Effector CD4-positive, alpha-beta T cell (primary cell): ENCODE data around the gene FAF2.
"Not testable (repeated sequence)": the region's sequence is repeated elsewhere in the genome, so short reads cannot be mapped to it uniquely, and the experiment has no call there.

Experiments
- DNase-seq: peaks from one replicate; pipeline ENCODE4 v3.0.0-alpha.2; 2020

Gene FAF2

DNA sequence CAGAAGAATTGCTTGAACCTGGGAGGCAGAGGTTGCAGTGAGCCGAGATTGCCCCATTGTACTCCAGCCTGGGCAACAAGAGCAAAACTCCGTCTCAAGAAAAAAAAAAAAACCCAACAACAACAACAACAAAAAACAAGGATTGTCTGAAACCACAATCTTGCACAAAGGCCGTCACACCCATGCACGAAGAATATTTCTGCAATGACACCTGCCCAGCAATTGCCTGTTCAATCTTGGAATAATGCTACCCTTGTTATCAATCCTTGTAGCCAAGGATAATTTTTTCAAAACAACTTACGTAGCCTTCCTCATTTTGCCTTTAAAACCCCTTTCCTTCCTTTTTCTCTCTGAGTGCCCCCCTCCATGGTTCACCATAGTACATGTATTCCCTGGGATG is 28.1 kb upstream of the FAF2 start:
- DNase-seq, result no peak

DNA sequence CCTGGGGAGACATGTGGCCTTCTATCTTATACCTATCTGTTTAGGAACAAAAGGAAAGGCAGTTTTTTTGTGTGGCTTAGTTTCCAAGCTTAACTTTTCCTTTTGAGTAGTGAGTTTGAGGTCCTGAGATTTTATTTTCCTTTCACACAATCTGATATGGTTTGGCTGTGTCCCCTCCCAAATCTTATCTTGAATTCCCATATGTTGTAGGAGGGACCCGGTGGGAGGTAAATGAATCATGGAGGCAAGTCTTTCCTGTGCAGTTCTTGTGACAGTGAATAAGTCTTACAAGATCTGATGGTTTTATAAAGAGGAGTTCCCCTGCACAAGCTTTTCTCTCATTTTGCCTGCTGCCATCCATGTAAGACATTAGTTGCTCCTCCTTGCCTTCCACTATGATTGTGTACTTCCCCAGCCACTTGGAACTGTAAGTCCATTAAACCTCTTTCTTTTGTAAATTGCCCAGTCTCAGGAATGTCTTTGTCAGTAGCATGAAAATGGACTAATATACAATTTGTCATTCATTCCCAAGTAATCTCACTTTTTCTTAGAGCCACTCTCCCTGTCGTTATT is 27.1 kb upstream of the FAF2 start:
- no peak for DNase-seq

- no peak for DNase-seq
These were observed 24.0 kb upstream of the FAF2 start for GRCh38 chr5:176424181-176424580.

DNA sequence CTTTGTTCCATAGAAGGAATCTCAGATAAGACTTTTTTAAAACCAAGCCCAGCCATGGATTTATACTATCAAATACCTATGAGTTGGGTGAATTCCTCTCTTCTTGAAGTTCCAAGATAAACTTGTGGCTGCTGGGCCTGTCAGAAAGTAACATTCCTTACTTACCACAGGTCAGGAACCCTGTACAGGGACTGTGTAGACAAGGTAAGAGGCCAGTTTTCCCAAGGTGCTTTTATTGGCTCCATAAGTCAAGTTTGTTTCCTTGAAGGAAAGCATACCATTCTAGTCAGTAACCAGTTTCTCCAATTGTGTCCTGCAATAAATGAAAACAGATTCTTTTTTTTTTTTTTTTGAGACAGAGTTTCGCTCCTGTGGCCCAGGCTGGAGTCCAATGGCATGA is 23.0 kb upstream of the FAF2 start:
- DNase-seq, result no peak

GRCh38 chr5:176425791-176426190 is 22.4 kb upstream of the FAF2 start:
- DNase-seq, result no peak

GRCh38 chr5:176426876-176427275 is 21.3 kb upstream of the FAF2 start:
- DNase-seq, result no peak

DNA sequence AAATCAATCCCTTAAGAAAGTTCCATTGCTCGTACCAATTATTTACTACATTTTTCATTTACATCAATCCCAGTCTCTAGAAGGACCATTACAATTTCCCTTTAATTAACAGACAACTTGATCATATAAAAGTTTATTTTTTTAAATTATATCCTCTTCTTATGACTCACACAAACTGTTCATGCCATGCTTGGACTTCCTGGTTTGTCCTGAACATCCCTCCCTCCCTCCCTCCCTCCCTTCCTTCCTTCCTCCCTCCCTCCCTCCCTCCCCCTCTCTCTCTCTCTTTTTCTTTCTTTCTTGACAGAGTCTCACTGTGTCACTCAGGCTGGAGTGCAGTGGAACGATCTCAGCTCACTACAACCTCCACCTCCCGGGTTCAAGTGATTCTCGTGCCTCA is 20.2 kb upstream of the FAF2 start:
- DNase-seq, result no peak

GRCh38 chr5:176429972-176430371 is 18.2 kb upstream of the FAF2 start:
- DNase-seq, result no peak

DNA sequence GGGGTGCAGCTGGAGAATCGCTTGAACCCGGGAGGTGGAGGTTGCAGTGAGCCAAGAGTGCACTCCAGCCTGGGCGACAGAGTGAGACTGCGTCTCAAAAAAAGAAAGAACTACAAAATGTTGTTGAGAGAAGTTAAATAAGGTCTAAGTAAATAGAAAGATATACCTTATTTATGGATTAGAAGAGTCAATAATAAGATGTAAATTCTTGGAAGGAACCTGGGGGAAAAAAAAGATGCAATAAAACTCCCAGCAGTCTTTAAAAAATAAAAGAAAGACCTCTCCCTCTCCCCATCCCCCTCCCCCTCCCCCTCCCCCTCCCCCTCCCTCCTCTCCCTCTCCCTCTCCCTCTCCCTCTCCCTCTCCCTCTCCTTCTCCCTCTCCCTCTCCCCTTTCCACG is 15.5 kb upstream of the FAF2 start:
- DNase-seq, result no peak

DNA sequence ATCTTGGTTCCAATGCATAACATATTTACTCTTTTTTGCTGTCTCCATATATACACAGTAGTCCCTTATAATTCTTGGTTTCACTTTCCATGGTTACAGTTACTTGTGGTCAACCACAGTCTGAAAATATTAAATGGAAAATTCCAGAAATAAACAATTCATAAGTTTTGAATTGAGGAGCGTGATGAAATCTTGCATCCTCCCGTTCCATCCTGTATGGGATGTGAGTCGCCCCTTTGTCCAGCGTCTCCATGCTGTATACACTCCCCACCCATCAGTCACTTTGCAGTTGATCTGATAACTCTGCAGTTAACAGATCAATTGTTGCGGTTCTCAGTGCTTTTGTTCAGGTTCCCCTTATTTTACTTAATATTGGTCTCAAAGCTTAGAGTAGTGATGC is 11.5 kb upstream of the FAF2 start:
- no peak for DNase-seq

DNA sequence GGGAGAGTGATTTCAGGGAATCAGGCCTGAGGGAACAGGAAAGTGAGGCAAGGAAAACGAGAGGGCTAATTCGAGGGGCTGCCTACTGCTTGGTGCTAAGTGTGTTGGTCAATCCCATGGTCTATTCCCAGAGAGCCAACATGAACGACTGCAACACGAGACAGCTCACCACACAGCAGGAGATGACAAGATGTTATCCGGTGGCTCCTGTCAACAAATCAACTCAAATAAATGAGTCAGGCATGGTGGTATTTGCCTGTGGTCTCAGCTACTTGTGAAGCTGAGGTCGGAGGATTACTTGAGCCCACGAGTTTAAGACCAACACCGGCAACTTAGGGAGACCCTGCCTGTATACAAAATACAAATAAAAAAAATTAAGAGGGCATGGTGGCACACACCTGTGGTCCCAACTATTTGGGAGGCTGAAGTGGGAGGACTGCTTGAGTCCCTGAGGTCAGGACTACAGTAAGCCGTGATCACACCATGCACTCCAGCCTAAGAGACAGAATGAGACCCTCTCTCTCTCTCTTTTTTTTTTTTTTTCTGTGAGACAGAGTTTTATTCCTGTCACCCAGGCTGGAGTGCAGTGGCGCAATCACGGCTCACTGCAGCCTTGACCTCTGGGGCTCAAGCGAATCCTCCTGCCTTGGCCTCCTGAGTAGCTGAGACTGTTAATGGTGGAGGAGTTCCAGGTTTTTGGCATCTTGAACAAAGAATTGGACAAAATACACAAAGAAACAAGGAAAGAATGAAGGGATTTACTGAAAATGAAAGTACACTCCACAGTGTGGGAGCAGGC is 9.0 kb upstream of the FAF2 start:
- no peak for DNase-seq

- DNase-seq, result no peak
These were observed 7.1 kb upstream of the FAF2 start for GRCh38 chr5:176440927-176441706.

DNA sequence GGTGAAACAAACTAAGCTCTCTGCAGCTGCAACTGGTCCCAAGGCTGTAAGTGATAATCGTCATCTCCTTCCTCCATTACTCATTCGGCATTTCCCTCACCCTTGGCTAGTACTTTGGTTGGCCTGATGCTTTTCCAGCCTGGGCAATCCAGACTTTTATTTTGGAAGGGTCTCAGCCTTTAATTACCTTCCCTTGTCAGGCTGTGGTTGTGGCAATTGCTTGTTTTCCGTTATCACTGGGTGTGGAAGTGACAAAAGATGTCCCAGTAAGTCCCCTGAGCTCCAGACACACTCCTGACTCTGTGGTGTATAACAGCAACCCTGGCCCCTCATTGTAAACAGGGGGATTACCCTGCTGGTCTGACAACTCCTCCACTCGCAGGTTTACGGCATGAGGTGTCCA is 6.3 kb upstream of the FAF2 start:
- DNase-seq, result no peak

- DNase-seq, result not testable (repeated sequence)
These were observed 5.3 kb upstream of the FAF2 start for GRCh38 chr5:176442911-176443310.

DNA sequence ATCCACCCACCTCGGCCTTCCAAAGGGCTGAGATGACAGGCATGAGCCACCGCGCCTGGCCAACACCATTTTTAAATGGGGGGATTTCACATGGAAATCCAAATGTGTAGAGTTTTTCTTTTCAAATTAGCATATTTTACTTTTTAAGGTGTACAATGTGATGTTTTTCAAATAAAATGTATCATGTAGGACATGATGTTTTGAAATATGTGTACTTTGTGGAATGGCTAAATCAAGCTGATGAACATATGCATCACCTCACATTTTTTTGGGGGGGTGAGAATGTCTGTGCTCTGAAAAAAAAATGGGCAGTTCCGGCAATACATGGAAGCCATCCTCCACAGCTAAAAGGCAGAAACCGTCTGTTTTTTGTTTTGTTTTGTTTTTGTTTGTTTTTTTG is 3.4 kb upstream of the FAF2 start:
- no peak for DNase-seq

- no peak for DNase-seq
These were observed 2.0 kb upstream of the FAF2 start for GRCh38 chr5:176446028-176446665.

- no peak for DNase-seq
These were observed 1.1 kb upstream of the FAF2 start for GRCh38 chr5:176446884-176447590.

- DNase-seq, result no peak
These were observed 601 bp upstream of the FAF2 start for GRCh38 chr5:176447591-176447977.

DNA sequence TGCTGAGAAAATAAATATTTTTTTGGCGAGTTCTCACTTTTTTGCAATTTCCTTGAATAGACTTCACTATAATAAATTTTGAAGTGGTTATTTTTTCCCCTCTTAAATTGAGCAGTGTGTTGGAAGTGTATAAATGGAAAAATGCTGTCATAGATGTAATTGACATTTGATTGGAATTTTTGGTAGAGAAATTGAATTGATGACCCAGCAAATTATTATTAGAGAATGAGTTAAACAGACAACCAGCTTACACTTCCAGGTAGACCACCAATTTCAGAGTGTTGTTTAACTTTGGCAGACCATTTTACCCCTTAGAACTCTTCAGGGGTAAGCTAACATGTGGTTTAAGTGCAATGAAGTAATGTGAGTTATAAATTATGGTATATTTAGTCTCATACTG is 1.9 kb downstream of the FAF2 start:
- no peak for DNase-seq

DNA sequence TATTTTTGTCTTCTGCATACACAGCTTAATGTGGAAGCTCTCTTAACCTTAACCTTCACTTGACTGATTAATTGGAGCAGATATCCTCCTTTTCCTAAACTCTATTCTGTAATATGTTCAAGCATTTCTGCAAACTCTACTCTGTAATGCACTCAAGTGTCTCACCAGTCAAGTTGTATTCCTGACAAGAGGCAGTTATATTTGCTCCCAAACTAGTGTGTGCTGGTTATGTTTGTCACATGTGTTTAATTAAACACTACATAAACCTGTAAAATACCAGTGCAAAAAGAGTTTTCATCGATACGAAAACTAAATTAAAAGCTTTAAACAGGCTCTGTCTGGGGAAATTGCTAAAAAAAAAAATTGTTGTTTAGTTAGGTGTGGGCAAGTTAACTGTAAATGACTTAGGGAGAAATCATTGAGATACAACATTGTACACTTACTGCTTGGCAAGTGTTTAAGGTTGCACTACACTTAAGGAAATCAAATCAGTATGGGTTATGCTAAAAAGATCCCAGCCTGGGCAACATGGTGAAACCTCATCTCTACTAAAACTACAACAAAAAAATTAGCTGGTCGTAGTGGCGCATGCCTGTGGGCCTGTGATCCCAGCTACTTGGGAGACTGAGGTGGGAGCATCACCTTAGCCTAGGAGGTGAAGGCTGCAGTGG is 6.7 kb downstream of the FAF2 start:
- DNase-seq, result no peak

DNA sequence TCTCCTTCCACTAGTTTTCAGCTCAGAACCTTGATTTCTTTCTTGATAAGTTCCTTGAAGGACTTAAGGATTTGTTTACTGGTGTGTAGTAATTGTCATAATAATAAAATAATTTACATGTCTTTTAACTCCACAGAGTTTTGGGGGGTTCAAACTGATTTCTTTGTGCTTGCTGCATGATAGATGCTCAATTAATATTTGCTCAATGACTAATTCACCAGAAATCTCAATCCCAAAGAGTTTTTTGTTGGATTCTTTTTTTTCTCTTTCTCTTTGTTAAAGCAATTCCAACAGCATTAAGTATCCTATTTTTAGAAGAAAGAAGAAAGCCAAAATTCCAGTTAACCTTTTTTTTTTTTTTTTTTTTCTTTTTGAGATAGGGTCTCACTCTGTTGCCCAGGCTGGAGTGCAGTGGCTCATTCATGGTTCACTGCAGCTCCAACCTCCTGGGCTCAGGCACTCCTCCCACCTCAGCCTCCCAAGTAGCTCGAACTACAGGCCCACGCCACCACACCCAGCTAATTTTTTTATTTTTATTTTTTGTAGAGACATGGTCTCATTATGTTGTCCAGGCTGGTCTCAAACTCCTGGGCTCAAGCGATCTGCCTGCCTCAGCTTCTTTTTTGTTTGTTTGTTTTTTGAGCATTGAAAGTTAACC is 10.8 kb downstream of the FAF2 start:
- no peak for DNase-seq

DNA sequence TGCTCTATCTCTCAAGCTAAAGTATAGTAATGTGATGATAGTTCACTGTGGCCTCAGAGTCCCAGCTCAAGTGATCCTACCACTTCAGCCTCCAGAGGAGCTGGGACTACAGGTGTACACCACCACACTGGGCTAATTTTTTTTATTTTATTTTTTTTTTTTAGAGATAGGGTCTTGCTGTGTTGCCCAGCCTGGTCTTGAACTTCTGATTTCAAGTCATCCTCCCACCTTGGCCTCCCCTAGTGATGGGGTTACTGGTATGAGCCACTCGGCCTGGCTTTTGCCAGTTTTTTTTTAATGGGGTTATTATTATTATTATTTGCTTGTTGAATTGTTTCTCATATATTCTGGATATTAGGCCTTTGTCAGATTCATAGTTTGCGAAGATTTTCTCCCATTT is 13.2 kb downstream of the FAF2 start:
- no peak for DNase-seq
